H7 (cell line): ENCODE results near the gene P2RY6. TPM values are rescaled to one million over a fixed set of nuclear protein-coding genes. Genes with fewer than 3 reads are reported as not detected.
"Not testable (repeated sequence)": the region's sequence is repeated elsewhere in the genome, so short reads cannot be mapped to it uniquely, and the experiment has no call there.

ENCODE experiments used
- DNase-seq: peaks from one replicate; pipeline ENCODE4 v3.0.0; 2012
- H3K27me3 ChIP-seq: 2 replicates; pipeline ENCODE4 v1.6.0; 2011; ENCODE audit warnings: mild to moderate bottlenecking, low read length; ENCODE audit not compliant: control insufficient read depth, insufficient read depth
- H3K36me3 ChIP-seq: replicated peaks from 2 replicates; pipeline ENCODE4 v1.5.1; 2011; ENCODE audit warnings: low read length; ENCODE audit not compliant: control insufficient read depth, insufficient read depth
- H3K4me3 ChIP-seq: 2 replicates; pipeline ENCODE4 v1.5.1; 2011; ENCODE audit warnings: low read depth, mild to moderate bottlenecking, control low read depth, low read length, moderate library complexity; ENCODE audit not compliant: insufficient read depth
- total RNA-seq: library from RNA; depleted of rRNA; stranded (reverse); fragments of >200 nt; shearing (Covaris generic); gene quantifications from 2 replicates; pipeline ENCODE4 v1.2.3, GENCODE V29; 2014

P2RY6 gene
- total RNA-seq, 1 experiment from 2014 or later, result 0.66 TPM

DNA sequence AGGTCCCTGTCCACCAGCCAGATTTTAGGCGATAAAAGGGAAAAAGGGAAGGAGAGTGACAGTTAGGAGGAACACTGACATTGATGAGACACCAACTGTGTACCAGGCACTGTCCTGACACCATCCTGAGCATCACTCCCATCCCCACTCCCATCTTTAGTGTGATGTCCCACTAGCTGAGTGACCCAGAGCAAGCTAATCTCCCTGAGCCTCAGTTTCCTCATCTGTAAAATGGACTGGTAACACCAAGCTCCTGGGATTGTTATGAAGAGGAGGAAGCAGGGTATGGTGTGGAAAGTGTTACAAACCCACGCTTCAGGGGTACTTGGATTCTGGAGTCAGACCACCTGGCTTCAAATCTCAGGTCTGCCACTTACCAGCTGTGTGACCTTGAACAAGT lies 8.5 kb upstream of the P2RY6 start:
- DNase-seq, result no peak
- H3K27me3 ChIP-seq, result peaks cover 6% of the 10 kb centered on the region
- no peak overlapping the region for H3K4me3 ChIP-seq
- H3K36me3 ChIP-seq, result no peaks in the 10 kb centered on the region

DNA sequence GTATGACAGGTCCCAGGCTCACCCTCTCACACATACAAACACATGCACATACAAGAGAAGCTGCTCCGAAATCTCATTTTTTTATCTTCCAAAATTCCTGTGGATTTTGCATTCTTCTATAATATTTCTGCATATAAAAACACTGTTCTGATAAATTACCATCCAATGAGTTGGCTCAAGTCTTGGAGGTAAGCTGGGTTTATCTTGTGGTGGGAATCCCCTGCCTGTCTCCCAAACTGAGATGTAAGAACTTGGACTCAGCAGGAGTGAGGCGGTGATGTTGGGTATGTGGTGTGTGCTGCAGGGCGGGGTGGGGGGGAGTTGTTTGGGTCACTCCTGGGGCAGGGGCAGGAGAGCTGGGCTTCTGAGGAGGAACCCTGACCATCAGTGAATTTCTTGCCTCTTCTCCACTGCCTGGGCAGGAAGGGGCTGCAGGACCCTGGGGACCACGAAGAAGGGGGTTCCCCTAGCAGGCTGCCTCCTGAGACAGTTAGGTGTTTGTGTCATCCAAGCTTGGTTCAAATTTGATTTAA lies 6.8 kb upstream of the P2RY6 start:
- Histone ChIP-seq H3K4me3 (no peak overlapping the region), H3K27me3 (peaks cover 6% of the 10 kb centered on the region), H3K36me3 (no peaks in the 10 kb centered on the region)
- peak; percentile 14 for DNase-seq

DNA sequence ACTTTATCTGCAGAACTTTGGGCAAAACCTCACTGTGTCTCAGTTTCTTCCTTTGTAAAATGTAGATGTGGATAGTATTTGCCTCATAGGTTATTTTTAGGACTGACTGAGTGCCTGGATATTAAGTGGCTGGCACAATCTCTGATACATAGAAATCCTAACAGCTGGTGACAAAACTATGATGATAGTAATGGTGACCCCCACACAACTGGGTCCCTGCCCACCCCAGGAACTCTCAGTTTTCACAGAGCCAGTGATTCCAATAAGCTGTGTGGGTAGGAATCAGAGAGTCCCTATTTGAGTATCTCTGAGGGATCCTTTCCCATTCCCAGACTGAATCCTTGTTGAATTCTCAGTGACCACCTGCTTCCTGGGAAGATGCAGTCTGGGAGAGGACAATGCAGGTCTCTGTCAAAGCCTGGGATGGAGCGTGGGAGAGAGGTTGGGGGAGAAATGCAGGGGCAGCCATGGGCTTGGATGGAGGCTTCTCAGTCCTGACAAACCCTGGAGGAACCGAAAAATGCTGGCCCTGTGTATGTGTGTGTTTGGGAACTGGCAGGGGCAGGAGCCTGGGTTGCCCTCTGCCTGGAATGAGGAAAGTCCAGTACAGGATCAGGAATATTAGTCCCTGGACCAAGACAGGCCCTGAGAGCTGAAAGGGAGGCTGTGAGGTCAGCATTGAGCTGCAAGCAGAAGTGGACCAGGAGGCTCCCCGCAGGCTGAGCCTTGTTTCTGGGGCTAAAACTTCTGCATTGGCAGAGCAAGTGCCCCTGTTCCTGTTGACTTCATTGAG lies 6.1 kb upstream of the P2RY6 start:
- DNase-seq, result peak; percentile 16
- Histone ChIP-seq H3K4me3 (no peak overlapping the region), H3K36me3 (no peaks in the 10 kb centered on the region), H3K27me3 (peaks cover 6% of the 10 kb centered on the region)

DNA sequence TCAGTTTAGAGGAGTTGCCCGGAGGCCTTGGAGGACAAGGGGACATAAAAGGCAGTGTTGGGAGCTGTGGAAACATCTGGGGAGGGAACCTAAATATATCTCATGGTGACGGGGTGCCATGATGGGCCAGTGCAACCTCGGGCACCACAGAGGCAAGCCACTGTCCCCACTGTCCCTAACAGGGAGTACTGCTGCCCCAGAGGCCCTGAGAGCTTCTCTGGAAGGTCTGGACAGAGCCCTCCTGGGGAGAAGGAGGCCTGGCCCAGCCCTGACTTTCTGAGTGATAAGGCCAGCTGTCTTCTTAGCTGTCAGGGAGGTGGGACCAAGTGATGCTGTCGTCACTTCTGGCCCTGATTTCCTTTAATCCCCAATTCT lies 5.5 kb upstream of the P2RY6 start:
- Histone ChIP-seq H3K36me3 (no peaks in the 10 kb centered on the region), H3K27me3 (peaks cover 6% of the 10 kb centered on the region), H3K4me3 (no peak overlapping the region)
- DNase-seq, result no peak

DNA sequence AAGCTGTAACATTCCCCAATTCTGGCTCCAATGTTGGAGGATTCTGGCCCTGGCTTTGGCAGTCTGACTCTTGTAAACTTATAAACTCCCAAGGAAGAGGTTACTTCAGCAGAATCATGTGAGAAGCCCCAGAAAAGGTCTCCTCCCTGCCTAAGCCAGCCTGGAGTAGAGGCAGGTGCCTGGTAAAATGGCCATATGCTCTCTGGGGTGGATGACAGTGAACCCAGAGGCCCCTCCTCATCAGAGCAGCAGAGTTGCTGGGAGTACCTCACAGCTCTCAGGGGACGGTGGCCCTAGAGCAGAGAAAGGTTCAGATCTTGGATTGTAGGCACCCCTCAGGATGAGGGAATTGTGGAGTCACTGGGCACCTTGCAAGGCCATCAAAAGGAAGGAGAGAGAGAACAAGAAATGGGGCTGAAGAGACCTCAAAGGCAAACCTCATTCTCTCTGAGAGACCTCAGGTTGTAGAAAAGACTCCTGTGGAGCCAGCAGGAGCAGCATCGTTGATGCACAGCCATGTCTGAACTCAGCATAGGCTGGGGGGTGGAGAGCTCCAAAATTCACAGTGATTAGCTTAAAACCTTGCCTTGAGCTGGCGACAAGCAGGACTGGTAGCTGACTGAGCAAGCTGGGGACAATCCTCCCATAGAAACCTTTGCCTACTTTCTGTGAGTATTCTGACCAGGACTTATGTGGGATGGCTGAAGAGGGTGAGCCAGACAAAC lies 4.9 kb upstream of the P2RY6 start:
- DNase-seq, result no peak
- Histone ChIP-seq H3K4me3 (no peak overlapping the region), H3K36me3 (no peaks in the 10 kb centered on the region), H3K27me3 (peaks cover 6% of the 10 kb centered on the region)

DNA sequence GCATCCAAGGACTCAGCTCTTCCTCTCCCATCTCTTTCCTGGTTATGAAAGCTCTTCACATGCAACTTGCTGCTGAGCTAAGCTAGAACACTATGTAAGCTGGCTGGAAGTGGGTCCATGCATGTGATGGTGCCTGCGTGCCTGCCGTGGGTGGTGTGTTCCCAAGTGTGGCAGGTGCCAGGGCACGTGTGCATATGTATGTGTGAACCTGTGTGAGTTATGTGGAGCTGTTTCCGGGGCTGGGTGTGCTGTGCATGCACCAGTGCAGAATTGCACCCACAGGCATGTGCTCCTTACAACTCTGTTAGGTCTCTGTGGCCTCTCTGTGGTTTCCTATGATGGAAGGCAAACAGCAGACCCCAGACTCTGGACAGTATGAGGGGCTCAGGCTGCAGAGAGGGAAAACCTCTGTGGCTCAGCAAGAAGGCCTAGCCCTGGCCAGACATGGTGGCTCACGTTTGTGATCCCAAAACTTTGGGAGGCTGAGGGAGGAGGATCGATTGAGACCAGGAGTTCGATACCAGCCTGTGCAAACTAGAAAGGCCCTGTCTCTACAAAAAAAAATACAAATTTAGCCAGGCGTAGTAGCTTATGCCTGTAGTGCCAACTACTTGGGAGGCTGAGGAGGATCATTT lies 4.1 kb upstream of the P2RY6 start:
- Histone ChIP-seq H3K36me3 (no peaks in the 10 kb centered on the region), H3K27me3 (peaks cover 6% of the 10 kb centered on the region), H3K4me3 (no peak overlapping the region)
- no peak for DNase-seq

DNA sequence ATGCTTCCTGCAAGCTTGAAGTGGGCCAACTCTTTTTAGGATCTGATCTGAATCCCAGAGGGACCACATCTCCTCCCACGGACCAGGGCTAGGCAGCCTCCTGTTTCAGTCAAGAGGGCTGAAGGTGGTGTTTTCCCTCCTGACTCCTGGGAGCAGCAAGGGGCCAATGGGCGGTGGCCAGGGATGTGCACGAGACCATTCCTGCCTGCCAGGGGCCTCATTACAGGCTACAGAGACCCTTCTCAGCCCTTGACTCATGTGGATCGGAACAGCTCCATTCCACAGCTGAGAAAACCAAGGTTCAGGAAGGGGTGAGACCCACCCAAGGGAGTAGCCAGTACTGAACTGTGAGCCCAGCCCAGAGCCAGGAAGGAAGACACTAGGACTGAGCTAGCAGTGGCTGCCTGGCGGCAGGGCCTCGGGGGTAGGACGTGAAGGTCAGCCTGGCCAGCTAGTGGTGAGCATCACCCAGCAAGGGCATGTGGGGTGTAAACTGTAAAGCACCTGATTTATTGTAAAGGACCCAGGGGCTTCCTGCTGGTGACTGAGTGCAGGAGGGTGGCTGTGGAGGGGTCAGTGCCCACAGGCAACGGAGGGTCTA lies 3.4 kb upstream of the P2RY6 start:
- Histone ChIP-seq H3K27me3 (peaks cover 6% of the 10 kb centered on the region; the same call in 1 of the 2 replicates), H3K4me3 (no peak overlapping the region), H3K36me3 (no peaks in the 10 kb centered on the region)
- peak; percentile 19 for DNase-seq

DNA sequence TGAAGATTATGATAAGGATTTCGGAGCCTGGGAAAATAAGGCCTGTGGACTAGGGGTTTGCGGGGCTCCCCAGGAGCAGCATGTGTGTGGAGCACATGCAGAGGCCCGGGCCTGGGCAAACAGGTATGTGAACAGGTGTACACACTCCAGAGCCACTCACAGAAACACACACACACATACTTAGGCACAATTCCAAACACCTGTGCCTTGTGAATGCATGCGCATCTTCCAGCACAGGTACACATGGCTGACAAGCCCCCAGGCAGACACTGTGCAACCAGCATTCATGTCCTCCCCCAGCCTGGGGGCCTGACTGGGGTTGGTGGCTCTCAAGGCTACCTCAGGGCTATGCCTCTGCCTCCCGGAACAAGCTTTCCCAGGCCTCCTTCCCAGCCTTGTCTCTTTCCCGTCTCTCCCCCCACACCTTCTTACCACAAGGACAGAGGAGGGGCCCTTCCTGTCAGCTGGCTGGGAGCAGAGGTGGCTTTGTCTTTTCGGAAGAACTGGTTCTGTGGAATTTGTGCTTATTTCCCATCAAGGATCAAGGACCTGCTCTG lies 2.6 kb upstream of the P2RY6 start:
- Histone ChIP-seq H3K4me3 (no peak overlapping the region), H3K36me3 (no peaks in the 10 kb centered on the region), H3K27me3 (peaks cover 6% of the 10 kb centered on the region; the same call in 1 of the 2 replicates)
- peak; percentile 52 for DNase-seq

DNA sequence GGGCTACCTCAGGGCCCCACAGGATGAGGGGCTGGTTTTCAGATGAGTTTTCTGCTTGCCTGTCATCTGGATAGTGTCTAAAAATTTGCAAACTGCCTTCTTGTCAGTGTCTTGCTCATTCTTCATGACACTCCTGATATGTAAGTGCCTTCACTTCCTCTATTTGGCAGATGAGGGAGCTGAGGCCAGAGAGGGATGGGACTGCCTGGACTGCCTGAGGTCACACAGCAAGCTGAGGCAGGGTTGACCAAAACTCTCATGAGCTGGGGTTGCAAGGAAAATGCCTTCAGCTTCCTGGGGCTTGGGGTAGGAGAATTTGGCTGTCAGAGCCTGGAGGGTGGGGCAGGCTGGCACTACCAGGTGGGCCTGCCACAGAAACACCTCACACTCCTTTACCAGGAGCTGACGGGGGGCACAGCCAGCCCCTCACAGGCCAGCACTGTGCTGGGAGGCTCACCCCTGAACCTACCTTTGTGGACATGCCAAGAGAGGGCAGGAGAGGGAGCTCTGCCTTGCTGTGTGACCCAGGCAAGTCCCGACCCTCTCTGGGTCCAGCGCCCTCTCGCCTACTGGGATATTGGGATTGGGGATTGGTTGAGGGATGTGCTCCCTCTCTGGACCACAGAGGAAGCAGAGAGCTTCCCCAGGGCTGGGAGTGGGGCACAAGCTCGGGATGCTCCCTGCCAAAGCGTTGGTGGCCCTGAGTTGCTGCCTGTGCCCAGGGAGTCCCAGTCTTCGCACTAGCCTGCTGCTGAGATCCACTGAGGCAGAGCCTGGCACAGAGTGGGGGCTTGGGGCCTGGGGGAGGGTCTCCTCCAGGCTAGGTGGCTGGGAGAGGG lies 1.9 kb upstream of the P2RY6 start:
- Histone ChIP-seq H3K4me3 (no peak overlapping the region), H3K36me3 (no peaks in the 10 kb centered on the region), H3K27me3 (peaks cover 2% of the 10 kb centered on the region; the same call in 1 of the 2 replicates)
- DNase-seq, result peak; percentile 37

DNA sequence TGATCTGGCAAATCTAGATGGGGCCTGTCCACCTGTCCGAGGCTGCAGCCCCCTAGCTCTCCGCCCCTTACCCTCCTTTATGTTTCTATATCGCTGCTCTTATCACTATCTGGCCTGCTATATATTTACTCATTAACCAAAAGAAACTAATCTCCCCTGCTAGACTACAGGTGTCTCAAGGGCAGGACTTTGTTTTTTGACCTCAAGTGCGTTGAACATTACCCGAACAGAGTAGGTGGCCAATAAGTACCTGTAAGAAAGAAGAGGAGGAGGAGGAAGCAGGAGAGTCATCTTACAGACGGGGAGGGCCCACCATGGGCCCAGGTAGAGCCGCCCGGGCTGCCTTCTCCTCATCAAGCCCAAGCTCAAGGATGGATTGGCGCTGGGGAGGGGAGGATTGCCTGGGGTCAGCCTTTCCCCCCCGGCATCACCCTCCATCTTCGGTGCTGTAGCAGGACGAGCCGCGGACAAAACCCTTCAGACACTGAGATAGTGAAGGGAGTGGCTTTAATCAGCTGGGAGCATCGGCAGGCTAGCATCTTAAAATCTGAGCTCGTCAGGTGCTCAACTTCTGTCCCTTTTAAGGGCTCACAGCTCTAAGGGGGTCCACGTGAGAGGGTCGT lies 1.2 kb upstream of the P2RY6 start:
- H3K36me3 ChIP-seq, result no peaks in the 10 kb centered on the region
- H3K27me3 ChIP-seq, result peaks cover 2% of the 10 kb centered on the region; the same call in 1 of the 2 replicates
- DNase-seq, result peak; percentile 24
- H3K4me3 ChIP-seq, result no peak overlapping the region

DNA sequence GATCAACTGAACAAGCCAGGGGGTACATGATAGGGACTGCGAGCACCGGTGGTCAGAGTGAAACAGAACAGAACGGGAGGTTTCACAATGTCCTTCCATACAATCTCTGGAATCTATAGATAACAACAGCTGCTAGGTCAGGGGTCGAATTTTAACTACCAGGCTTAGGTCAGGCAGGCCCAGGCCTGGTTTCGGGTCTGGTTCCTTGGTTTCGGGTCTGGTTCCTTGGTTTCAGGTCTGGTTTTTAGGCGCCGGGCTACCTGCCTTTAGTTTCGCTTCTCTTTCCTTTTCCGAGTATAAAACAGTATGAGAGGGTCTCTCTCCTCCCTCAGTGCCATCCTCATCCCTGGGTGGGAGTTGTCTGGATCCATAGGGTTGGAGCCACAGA lies 666 bp upstream of the P2RY6 start:
- not testable (repeated sequence) for H3K4me3 ChIP-seq, H3K27me3 ChIP-seq, DNase-seq, H3K36me3 ChIP-seq

DNA sequence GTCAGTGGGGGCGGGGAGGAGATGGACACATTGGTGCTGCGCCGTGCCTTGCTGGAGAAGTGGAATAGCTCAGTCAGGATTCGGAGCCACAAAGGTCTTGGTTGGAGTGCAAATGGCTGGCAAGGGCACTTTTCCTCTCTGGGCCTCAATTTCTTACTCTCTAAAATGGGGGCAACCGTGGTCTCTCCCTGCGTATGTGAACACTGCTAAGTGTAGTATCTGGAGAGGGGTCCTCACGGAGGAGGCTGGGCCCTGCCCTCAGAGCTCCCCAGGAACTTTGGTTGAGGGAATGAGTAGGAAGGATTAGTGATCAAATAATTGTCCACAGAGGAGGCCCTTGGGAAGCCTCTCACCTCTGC lies 521 bp downstream of the P2RY6 start:
- no peaks in the 10 kb centered on the region for H3K36me3 ChIP-seq
- DNase-seq, result no peak
- no peaks in the 10 kb centered on the region for H3K27me3 ChIP-seq
- no peak overlapping the region for H3K4me3 ChIP-seq

DNA sequence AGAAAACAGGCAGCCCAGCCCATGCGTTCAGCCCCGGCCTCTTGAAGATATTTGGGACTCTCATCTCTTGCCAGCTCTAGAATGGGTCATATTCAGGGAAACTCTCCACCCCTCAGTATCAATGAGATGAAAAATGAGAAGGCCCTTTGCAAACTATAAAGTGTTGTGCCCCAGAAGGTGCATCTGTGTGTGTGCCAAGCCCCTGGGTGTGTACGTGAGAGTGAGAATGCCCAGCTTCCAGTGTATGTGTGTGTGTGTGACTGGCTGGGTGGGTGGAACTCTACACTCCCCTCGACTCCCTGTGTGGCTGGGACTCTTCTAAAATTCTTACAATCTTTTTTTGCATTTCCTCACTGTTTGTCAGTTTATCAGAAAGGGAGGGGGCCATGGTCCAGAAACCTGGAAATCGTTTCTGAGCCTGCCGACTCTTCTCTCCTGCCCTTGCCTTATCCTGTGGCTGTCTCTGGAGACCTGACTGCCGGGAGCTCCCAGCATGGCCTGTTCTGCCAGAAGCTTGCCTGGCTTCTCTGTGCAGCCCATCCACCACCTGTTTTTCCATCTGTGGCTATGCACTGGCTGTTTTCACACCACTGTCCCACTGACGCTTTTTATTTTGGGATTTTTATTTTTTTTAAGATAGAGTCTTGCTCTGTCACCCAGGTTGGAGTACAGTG lies 1.2 kb downstream of the P2RY6 start:
- Histone ChIP-seq H3K36me3 (no peaks in the 10 kb centered on the region), H3K27me3 (no peaks in the 10 kb centered on the region), H3K4me3 (no peak overlapping the region)
- no peak for DNase-seq
